Mesodermal cell (in vitro differentiated cells): ENCODE measurements around the gene AKT3.

Experiments
- H3K27ac ChIP-seq: 2 replicates; pipeline ENCODE4 v1.7.0; 2013; ENCODE audit warnings: mild to moderate bottlenecking, low read depth, low read length, moderate library complexity; ENCODE audit not compliant: severe bottlenecking
- H3K36me3 ChIP-seq: 2 replicates; pipeline ENCODE4 v1.7.1; 2013; ENCODE audit warnings: mild to moderate bottlenecking, low read length, moderate library complexity; ENCODE audit not compliant: control insufficient read depth, insufficient read depth
- H3K4me1 ChIP-seq: one replicate; pipeline ENCODE4 v1.7.1; 2013; ENCODE audit warnings: mild to moderate bottlenecking, low read length; ENCODE audit not compliant: insufficient read depth, control insufficient read depth, poor library complexity, severe bottlenecking
- H3K4me3 ChIP-seq: 2 replicates; pipeline ENCODE4 v1.7.0; 2013; ENCODE audit warnings: low read length, control low read depth, mild to moderate bottlenecking; ENCODE audit not compliant: insufficient read depth, poor library complexity, severe bottlenecking; ENCODE audit errors: extremely low read depth
- H3K9me3 ChIP-seq: 2 replicates; pipeline ENCODE4 v1.7.1; 2013; ENCODE audit warnings: mild to moderate bottlenecking, low read length, moderate library complexity; ENCODE audit not compliant: control insufficient read depth
- WGBS, 2 experiments: methylation state at CpG; one replicate each; pipeline ENCODE4 v1.1.5; 2013; ENCODE audit warnings: missing lambda C conversion rate in 2 of 2; ENCODE audit not compliant: insufficient coverage in 2 of 2; 5-methylcytosine and 5-hydroxymethylcytosine counted together

AKT3 gene

GRCh38 chr1:243723458-243724043 is 126.5 kb downstream of the AKT3 start:
- H3K4me1 ChIP-seq: peaks cover 21% of the 10 kb centered on the region
- no peak overlapping the region for H3K4me3 ChIP-seq
- no peak overlapping the region for H3K27ac ChIP-seq
- peaks cover 4% of the 10 kb centered on the region for H3K9me3 ChIP-seq
- 83 to 100% methylated on average over 1 of the region's 3 CpGs for WGBS, 2 experiments
- no peaks in the 10 kb centered on the region for H3K36me3 ChIP-seq

- no peaks in the 10 kb centered on the region for H3K36me3 ChIP-seq
- peaks cover 4% of the 10 kb centered on the region for H3K9me3 ChIP-seq
- peaks cover 21% of the 10 kb centered on the region for H3K4me1 ChIP-seq
- no peak overlapping the region for H3K27ac ChIP-seq
- no CpG with 5 or more reads among the region's 3 CpGs for WGBS, 2 experiments
- no peak overlapping the region for H3K4me3 ChIP-seq
Observed at GRCh38 chr1:243723050-243723449, 127.0 kb downstream of the AKT3 start.

GRCh38 chr1:243719476-243719875 is 130.6 kb downstream of the AKT3 start:
- Histone ChIP-seq H3K4me1 (peaks cover 10% of the 10 kb centered on the region), H3K4me3 (no peak overlapping the region), H3K36me3 (no peaks in the 10 kb centered on the region), H3K27ac (peak overlapping the region; percentile 77), H3K9me3 (peaks cover 4% of the 10 kb centered on the region)
- WGBS, 2 experiments: 84% methylated on average over 2 of the region's 2 CpGs; no CpG with 5 or more reads in 1 of the 2 experiments

GRCh38 chr1:243718893-243719292 is 131.2 kb downstream of the AKT3 start:
- 100% methylated on average over 1 of the region's 1 CpG; no CpG with 5 or more reads in 1 of the 2 experiments for WGBS, 2 experiments
- peaks cover 11% of the 10 kb centered on the region for H3K4me1 ChIP-seq

GRCh38 chr1:243718022-243718421 is 132.0 kb downstream of the AKT3 start:
- H3K27ac ChIP-seq: no peak overlapping the region
- no CpG with 5 or more reads among the region's 2 CpGs for WGBS, 2 experiments

More at GRCh38 chr1:243718893-243719292, 131.2 kb downstream of the AKT3 start:
- H3K27ac ChIP-seq: peak overlapping the region; percentile 77
- H3K9me3 ChIP-seq: peaks cover 4% of the 10 kb centered on the region
- no peaks in the 10 kb centered on the region for H3K36me3 ChIP-seq
- H3K4me3 ChIP-seq: no peak overlapping the region

GRCh38 chr1:243716906-243717305 is 133.1 kb downstream of the AKT3 start:
- Histone ChIP-seq H3K4me3 (no peak overlapping the region), H3K36me3 (no peaks in the 10 kb centered on the region), H3K9me3 (peaks cover 4% of the 10 kb centered on the region), H3K27ac (no peak overlapping the region), H3K4me1 (peaks cover 13% of the 10 kb centered on the region)
- WGBS, 2 experiments: no CpG with 5 or more reads among the region's 1 CpG

More at GRCh38 chr1:243718022-243718421, 132.0 kb downstream of the AKT3 start:
- H3K9me3 ChIP-seq: peaks cover 4% of the 10 kb centered on the region
- H3K4me1 ChIP-seq: peaks cover 13% of the 10 kb centered on the region
- H3K36me3 ChIP-seq: no peaks in the 10 kb centered on the region
- no peak overlapping the region for H3K4me3 ChIP-seq

- Histone ChIP-seq H3K4me3 (no peak overlapping the region), H3K36me3 (no peaks in the 10 kb centered on the region), H3K9me3 (peaks cover 4% of the 10 kb centered on the region), H3K27ac (no peak overlapping the region), H3K4me1 (peaks cover 13% of the 10 kb centered on the region)
- WGBS, 2 experiments: 100% methylated on average over 2 of the region's 3 CpGs; no CpG with 5 or more reads in 1 of the 2 experiments
Observed at GRCh38 chr1:243715285-243715684, 134.8 kb downstream of the AKT3 start.

- Histone ChIP-seq H3K27ac (peak overlapping the region; percentile 26), H3K9me3 (no peaks in the 10 kb centered on the region), H3K36me3 (no peaks in the 10 kb centered on the region), H3K4me1 (peaks cover 8% of the 10 kb centered on the region), H3K4me3 (no peak overlapping the region)
- 78 to 79% methylated on average over 4 to 6 of the region's 10 CpGs for WGBS, 2 experiments
Observed at GRCh38 chr1:243713470-243714186, 136.4 kb downstream of the AKT3 start.

- WGBS, 2 experiments: 47% methylated on average over 2 of the region's 5 CpGs; no CpG with 5 or more reads in 1 of the 2 experiments
- no peak overlapping the region for H3K4me3 ChIP-seq
- H3K27ac ChIP-seq: no peak overlapping the region
- H3K36me3 ChIP-seq: no peaks in the 10 kb centered on the region
- no peaks in the 10 kb centered on the region for H3K9me3 ChIP-seq
- H3K4me1 ChIP-seq: peaks cover 8% of the 10 kb centered on the region
Observed at GRCh38 chr1:243712941-243713340, 137.1 kb downstream of the AKT3 start.

- Histone ChIP-seq H3K27ac (no peak overlapping the region), H3K4me1 (peaks cover 8% of the 10 kb centered on the region), H3K36me3 (no peaks in the 10 kb centered on the region), H3K4me3 (no peak overlapping the region), H3K9me3 (no peaks in the 10 kb centered on the region)
- 100% methylated on average over 3 of the region's 5 CpGs; no CpG with 5 or more reads in 1 of the 2 experiments for WGBS, 2 experiments
Observed at GRCh38 chr1:243712242-243712641, 137.8 kb downstream of the AKT3 start.

- Histone ChIP-seq H3K4me1 (peaks cover 8% of the 10 kb centered on the region), H3K36me3 (no peaks in the 10 kb centered on the region)
- WGBS, 2 experiments: 60% methylated on average over 1 of the region's 4 CpGs; no CpG with 5 or more reads in 1 of the 2 experiments
Observed at GRCh38 chr1:243710467-243710866, 139.6 kb downstream of the AKT3 start.

More at GRCh38 chr1:243710467-243710866, 139.6 kb downstream of the AKT3 start:
- no peaks in the 10 kb centered on the region for H3K9me3 ChIP-seq
- H3K27ac ChIP-seq: no peak overlapping the region
- H3K4me3 ChIP-seq: no peak overlapping the region
